ENCODE results near the gene RASSF4.

Gene RASSF4

DNA sequence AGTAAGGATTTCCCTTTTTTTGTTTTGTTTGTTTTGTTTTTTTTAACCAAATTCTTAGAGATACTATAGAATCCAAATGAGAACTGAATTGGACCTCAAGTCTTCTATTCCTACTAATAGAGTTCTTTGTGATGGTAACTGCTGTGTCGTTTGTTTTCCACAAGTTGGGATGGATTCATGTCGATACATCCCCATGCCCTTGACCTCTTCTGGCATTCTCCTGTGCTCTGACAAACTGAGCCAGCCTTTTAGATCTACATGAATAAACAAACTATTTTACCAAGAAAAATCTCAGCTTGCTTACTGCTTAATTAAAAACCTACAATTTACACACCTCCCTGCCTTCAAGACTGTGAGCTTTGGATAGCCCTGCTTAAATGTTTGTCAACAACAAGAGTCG, 45.1 kb downstream of the RASSF4 start:
- TF ChIP-seq ZBTB10 (tag by site-specific recombination; IDR thresholded peaks at IDR 0.05) (no peak), REST (tag by site-specific recombination; IDR thresholded peaks at IDR 0.05) (no peak), ZNF529 (tag by site-specific recombination; IDR thresholded peaks at IDR 0.05; ENCODE audit: insufficient replicate concordance) (no peak), ZBTB8A (tag by site-specific recombination; IDR thresholded peaks at IDR 0.05) (no peak)
- Histone ChIP-seq H3K4me1 (ENCODE audit: control insufficient read depth, insufficient read depth, low read length) (no peaks in the 10 kb centered on the region), H3K27ac (ENCODE audit: extremely low read depth, low read depth, low read length) (no peak overlapping the region), H3K36me3 (ENCODE audit: control insufficient read depth in 2 of 2, insufficient read depth in 1 of 2, low read length in 2 of 2) (no peaks in the 10 kb centered on the region), H3K9me3 (ENCODE audit: control insufficient read depth, insufficient read depth, low read depth, low read length) (no peaks in the 10 kb centered on the region), H3K4me3 (ENCODE audit: low read depth, low read length) (no peak overlapping the region)
- CTCF ChIA-PET: interaction anchor here (1.2 kb wide), 1 partner anchor 41 kb away, joined by 6 read pairs; no protein-coding TSS in a partner anchor
- POLR2A ChIA-PET: no interaction called here

GRCh38 chr10:45005284-45005683, 45.7 kb downstream of the RASSF4 start:
- CTCF ChIA-PET: no interaction called here
- H3K9me3 ChIP-seq (ENCODE audit: control insufficient read depth, insufficient read depth, low read depth, low read length): no peaks in the 10 kb centered on the region
- no peaks in the 10 kb centered on the region for H3K36me3 ChIP-seq (ENCODE audit: control insufficient read depth in 2 of 2, insufficient read depth in 1 of 2, low read length in 2 of 2)
- H3K27ac ChIP-seq (ENCODE audit: extremely low read depth, low read depth, low read length): no peak overlapping the region
- H3K4me3 ChIP-seq (ENCODE audit: low read depth, low read length): no peak overlapping the region
- TF ChIP-seq EGR2 (tag by site-specific recombination; IDR thresholded peaks at IDR 0.05; ENCODE audit: low read depth) (no peak), ZNF626 (tag by site-specific recombination; IDR thresholded peaks at IDR 0.05) (no peak), PRDM1 (tag by site-specific recombination; IDR thresholded peaks at IDR 0.05) (no peak), ZBTB48 (tag by site-specific recombination; IDR thresholded peaks at IDR 0.05) (no peak), ZNF146 (tag by site-specific recombination; IDR thresholded peaks at IDR 0.05) (no peak), ZNF792 (tag by site-specific recombination; IDR thresholded peaks at IDR 0.05) (no peak), GFI1B (tag by site-specific recombination; IDR thresholded peaks at IDR 0.05) (no peak), ZNF777 (tag by site-specific recombination; IDR thresholded peaks at IDR 0.05; ENCODE audit: borderline replicate concordance) (no peak), HOXA7 (CRISPR knock-in tag; IDR thresholded peaks at IDR 0.05; ENCODE audit: borderline replicate concordance) (no peak)
- POLR2A ChIA-PET: no interaction called here
- H3K4me1 ChIP-seq (ENCODE audit: control insufficient read depth, insufficient read depth, low read length): no peaks in the 10 kb centered on the region

DNA sequence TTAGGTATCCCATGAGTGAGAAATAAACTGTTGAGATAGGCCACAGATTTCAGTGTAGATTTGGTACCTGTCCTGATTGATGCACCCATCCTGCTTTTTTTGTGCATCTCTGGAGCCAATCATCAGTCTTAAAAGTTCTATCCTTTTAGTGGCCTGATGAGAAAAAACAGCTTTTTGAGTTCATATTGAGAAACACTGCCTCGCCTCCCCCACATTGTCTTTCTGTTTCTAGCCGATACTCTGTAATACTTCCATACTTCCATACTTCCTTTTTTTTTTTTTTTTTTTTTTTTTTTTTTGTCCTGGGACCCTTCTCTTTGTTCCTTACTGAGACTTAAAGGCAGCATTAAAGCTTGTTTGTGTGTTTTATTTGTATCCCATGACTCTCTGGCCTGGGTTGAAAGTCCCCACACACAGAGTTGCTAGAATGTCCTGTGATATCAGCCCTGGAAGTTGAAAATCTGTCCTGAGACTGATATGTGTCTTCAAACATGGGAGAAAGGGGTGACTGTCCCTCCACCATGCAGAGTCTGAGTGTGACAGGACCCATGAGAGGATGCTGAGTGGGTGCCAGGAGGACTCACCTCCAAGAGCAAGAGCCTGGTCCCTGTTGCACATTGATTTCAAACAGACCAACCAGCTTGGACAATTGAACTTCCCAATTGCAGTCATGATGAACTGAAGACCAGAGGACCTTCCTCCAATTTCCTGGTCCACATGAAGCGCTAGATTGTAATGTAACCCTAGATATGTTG, 46.9 kb downstream of the RASSF4 start:
- Histone ChIP-seq H3K4me3 (ENCODE audit: low read depth, low read length) (no peak overlapping the region), H3K4me1 (ENCODE audit: control insufficient read depth, insufficient read depth, low read length) (no peaks in the 10 kb centered on the region), H3K36me3 (ENCODE audit: control insufficient read depth in 2 of 2, insufficient read depth in 1 of 2, low read length in 2 of 2) (no peaks in the 10 kb centered on the region), H3K9me3 (ENCODE audit: control insufficient read depth, insufficient read depth, low read depth, low read length) (no peaks in the 10 kb centered on the region), H3K27ac (ENCODE audit: extremely low read depth, low read depth, low read length) (no peak overlapping the region)
- POLR2A ChIA-PET: no interaction called here
- CTCF ChIA-PET: interaction anchor here (0.8 to 1.0 kb wide), 3 partner anchors 73 to 228 kb away, joined by 3 read pairs; no protein-coding TSS in a partner anchor
- TF ChIP-seq ZNF791 (tag by site-specific recombination; IDR thresholded peaks at IDR 0.05) (no peak), HIC1 (tag by site-specific recombination; IDR thresholded peaks at IDR 0.05) (no peak), ZNF560 (tag by site-specific recombination; IDR thresholded peaks at IDR 0.05; ENCODE audit: borderline replicate concordance) (no peak), ZNF677 (tag by site-specific recombination; IDR thresholded peaks at IDR 0.05) (no peak), ZNF830 (tag by site-specific recombination; IDR thresholded peaks at IDR 0.05; ENCODE audit: low read depth) (no peak), HOXC10 (CRISPR knock-in tag; IDR thresholded peaks at IDR 0.05) (no peak), BCL11A (tag by site-specific recombination; IDR thresholded peaks at IDR 0.05; ENCODE audit: low read depth) (no peak), GLI4 (tag by site-specific recombination; IDR thresholded peaks at IDR 0.05) (no peak)
- TF ChIP-seq, protein P1, sequence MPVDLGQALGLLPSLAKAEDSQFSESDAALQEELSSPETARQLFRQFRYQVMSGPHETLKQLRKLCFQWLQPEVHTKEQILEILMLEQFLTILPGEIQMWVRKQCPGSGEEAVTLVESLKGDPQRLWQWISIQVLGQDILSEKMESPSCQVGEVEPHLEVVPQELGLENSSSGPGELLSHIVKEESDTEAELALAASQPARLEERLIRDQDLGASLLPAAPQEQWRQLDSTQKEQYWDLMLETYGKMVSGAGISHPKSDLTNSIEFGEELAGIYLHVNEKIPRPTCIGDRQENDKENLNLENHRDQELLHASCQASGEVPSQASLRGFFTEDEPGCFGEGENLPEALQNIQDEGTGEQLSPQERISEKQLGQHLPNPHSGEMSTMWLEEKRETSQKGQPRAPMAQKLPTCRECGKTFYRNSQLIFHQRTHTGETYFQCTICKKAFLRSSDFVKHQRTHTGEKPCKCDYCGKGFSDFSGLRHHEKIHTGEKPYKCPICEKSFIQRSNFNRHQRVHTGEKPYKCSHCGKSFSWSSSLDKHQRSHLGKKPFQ (tag by site-specific recombination; IDR thresholded peaks at IDR 0.05): no peak
